ENCODE data around the gene LRRIQ1. TPM values are rescaled to one million over a fixed set of nuclear protein-coding genes. Genes with fewer than 3 reads are reported as not detected.

LRRIQ1 gene
- total RNA-seq, 4 donors from 2014 or later = 1.6 to 5.4 (median 3.4) TPM

GRCh38 chr12:85275374-85275773 lies 239.2 kb downstream of the LRRIQ1 start:
- DNase-seq (ENCODE audit: low spot score in 2 of 2) = no peak
- no peak overlapping the region for H3K27ac ChIP-seq
- no peak overlapping the region for H3K4me3 ChIP-seq
- no peak for TF ChIP-seq EP300 (IDR thresholded peaks at IDR 0.05)
- no peak for TF ChIP-seq POLR2A (IDR thresholded peaks at IDR 0.05)
- TF ChIP-seq CTCF (IDR thresholded peaks at IDR 0.05) = no peak
- peaks cover 0 to 24% (median 0%) of the 10 kb centered on the region in 4 donors for H3K4me1 ChIP-seq
- H3K9me3 ChIP-seq = peaks cover 0 to 16% (median 0%) of the 10 kb centered on the region in 4 donors
- H3K36me3 ChIP-seq = no peaks in the 10 kb centered on the region
- 18 to 19% methylated on average over 2 of the region's 2 CpGs for WGBS, 2 donors
- peaks cover 4 to 100% of the 10 kb centered on the region in 2 donors for H3K27me3 ChIP-seq

DNA sequence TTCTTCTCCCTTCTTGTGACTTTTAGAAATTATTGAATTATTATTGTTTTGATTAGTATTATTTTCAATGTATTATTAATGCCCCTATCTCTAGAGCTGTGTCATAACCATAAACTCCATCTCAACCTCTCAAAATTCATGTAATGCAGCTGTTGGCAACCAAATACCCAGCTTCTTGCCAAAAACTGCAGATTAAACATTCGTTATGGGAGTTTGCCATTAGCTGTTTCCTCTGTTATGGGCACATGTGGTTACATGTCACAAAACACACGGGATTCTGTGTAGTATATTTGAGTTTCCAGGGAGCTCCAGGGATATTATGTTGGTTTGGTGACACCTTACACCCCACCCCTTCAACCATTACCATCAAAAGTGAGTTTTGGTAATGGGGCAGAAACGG lies 241.0 kb downstream of the LRRIQ1 start:
- 40 to 48% methylated on average over 3 of the region's 3 CpGs for WGBS, 2 donors
- peaks cover 0 to 33% (median 7%) of the 10 kb centered on the region in 4 donors for H3K4me1 ChIP-seq
- H3K27me3 ChIP-seq = peaks cover 9 to 100% of the 10 kb centered on the region in 2 donors
- no peak for TF ChIP-seq EP300 (IDR thresholded peaks at IDR 0.05)
- TF ChIP-seq POLR2A (IDR thresholded peaks at IDR 0.05) = no peak
- TF ChIP-seq CTCF (IDR thresholded peaks at IDR 0.05) = no peak
- H3K27ac ChIP-seq = no peak overlapping the region
- DNase-seq (ENCODE audit: low spot score in 2 of 2) = no peak
- peaks cover 0 to 16% (median 0%) of the 10 kb centered on the region in 4 donors for H3K9me3 ChIP-seq
- no peaks in the 10 kb centered on the region for H3K36me3 ChIP-seq
- H3K4me3 ChIP-seq = no peak overlapping the region

GRCh38 chr12:85277900-85278597 lies 241.9 kb downstream of the LRRIQ1 start:
- peaks cover 9 to 100% of the 10 kb centered on the region in 2 donors for H3K27me3 ChIP-seq
- no peak for TF ChIP-seq POLR2A (IDR thresholded peaks at IDR 0.05)
- no peak for TF ChIP-seq EP300 (IDR thresholded peaks at IDR 0.05)
- no peak for TF ChIP-seq CTCF (IDR thresholded peaks at IDR 0.05)
- WGBS, 2 donors = 18 to 42% methylated on average over 21 to 30 of the region's 30 CpGs
- peaks cover 0 to 32% (median 7%) of the 10 kb centered on the region in 4 donors for H3K4me1 ChIP-seq
- no peak overlapping the region for H3K4me3 ChIP-seq
- H3K27ac ChIP-seq = no peak overlapping the region
- DNase-seq (ENCODE audit: low spot score in 2 of 2) = no peak
- H3K36me3 ChIP-seq = no peaks in the 10 kb centered on the region
- H3K9me3 ChIP-seq = peaks cover 0 to 16% (median 0%) of the 10 kb centered on the region in 4 donors

GRCh38 chr12:85278598-85279448 lies 242.7 kb downstream of the LRRIQ1 start:
- Histone ChIP-seq H3K4me3 (peak overlapping the region in 2 of 4 donors; percentile 32 to 53), H3K9me3 (peaks cover 0 to 16% (median 0%) of the 10 kb centered on the region in 4 donors), H3K27ac (no peak overlapping the region), H3K4me1 (peaks cover 0 to 25% (median 7%) of the 10 kb centered on the region in 4 donors), H3K27me3 (peaks cover 9 to 100% of the 10 kb centered on the region in 2 donors), H3K36me3 (no peaks in the 10 kb centered on the region)
- DNase-seq (ENCODE audit: low spot score in 2 of 2) = no peak
- WGBS, 2 donors = 28 to 35% methylated on average over 27 to 37 of the region's 37 CpGs
- TF ChIP-seq CTCF (IDR thresholded peaks at IDR 0.05) (no peak), EP300 (IDR thresholded peaks at IDR 0.05) (no peak), POLR2A (IDR thresholded peaks at IDR 0.05) (no peak)
